ENCODE results near the gene PGGHG. TPM values are rescaled to one million over a fixed set of nuclear protein-coding genes. Genes with fewer than 3 reads are reported as not detected.
"Not testable (repeated sequence)": the region's sequence is repeated elsewhere in the genome, so short reads cannot be mapped to it uniquely, and the experiment has no call there.

Gene PGGHG
- polyA plus RNA-seq, 2 donors = 10.3 to 38.9 TPM

- peaks cover 0 to 6% of the 10 kb centered on the region in 2 donors for H3K4me1 ChIP-seq (ENCODE audit: control insufficient read depth in 2 of 2, insufficient read depth in 2 of 2, low read length in 1 of 2)
- no peaks in the 10 kb centered on the region for H3K9me3 ChIP-seq (ENCODE audit: control insufficient read depth in 2 of 2, insufficient read depth in 1 of 2, low read depth in 1 of 2, low read length in 1 of 2)
- no peak overlapping the region for H3K27ac ChIP-seq (ENCODE audit: low read depth in 2 of 2, low read length in 1 of 2)
- no peaks in the 10 kb centered on the region for H3K36me3 ChIP-seq (ENCODE audit: control insufficient read depth in 2 of 2, insufficient read depth in 2 of 2, low read length in 1 of 2)
- H3K27me3 ChIP-seq (ENCODE audit: control insufficient read depth in 1 of 2, insufficient read depth in 2 of 2, low read length in 2 of 2) = no peaks in the 10 kb centered on the region
- WGBS, 2 donors = 34 to 35% methylated on average over 19 of the region's 19 CpGs
- H3K4me3 ChIP-seq (ENCODE audit: low read depth in 1 of 2, low read length in 2 of 2) = no peak overlapping the region
Observed at GRCh38 chr11:304915-305843, 16.3 kb downstream of the PGGHG start.

- 90 to 92% methylated on average over 10 of the region's 10 CpGs for WGBS, 2 donors
- Histone ChIP-seq H3K4me1 (ENCODE audit: control insufficient read depth in 2 of 2, insufficient read depth in 2 of 2, low read length in 1 of 2) (peaks cover 0 to 6% of the 10 kb centered on the region in 2 donors), H3K36me3 (ENCODE audit: control insufficient read depth in 2 of 2, insufficient read depth in 2 of 2, low read length in 1 of 2) (no peaks in the 10 kb centered on the region)
Observed at GRCh38 chr11:305844-306211, 16.9 kb downstream of the PGGHG start.

GRCh38 chr11:306645-307371 is 17.9 kb downstream of the PGGHG start:
- 91 to 92% methylated on average over 17 of the region's 17 CpGs for WGBS, 2 donors
- H3K4me3 ChIP-seq (ENCODE audit: low read depth in 1 of 2, low read length in 2 of 2) = no peak overlapping the region
- peak overlapping the region in 1 of 2 donors; percentile 88 for H3K27ac ChIP-seq (ENCODE audit: low read depth in 2 of 2, low read length in 1 of 2)
- no peaks in the 10 kb centered on the region for H3K27me3 ChIP-seq (ENCODE audit: control insufficient read depth in 1 of 2, insufficient read depth in 2 of 2, low read length in 2 of 2)
- H3K9me3 ChIP-seq (ENCODE audit: control insufficient read depth in 2 of 2, insufficient read depth in 1 of 2, low read depth in 1 of 2, low read length in 1 of 2) = no peaks in the 10 kb centered on the region
- H3K36me3 ChIP-seq (ENCODE audit: control insufficient read depth in 2 of 2, insufficient read depth in 2 of 2, low read length in 1 of 2) = no peaks in the 10 kb centered on the region
- H3K4me1 ChIP-seq (ENCODE audit: control insufficient read depth in 2 of 2, insufficient read depth in 2 of 2, low read length in 1 of 2) = peaks cover 0 to 6% of the 10 kb centered on the region in 2 donors

More at GRCh38 chr11:305844-306211, 16.9 kb downstream of the PGGHG start:
- Histone ChIP-seq H3K9me3 (ENCODE audit: control insufficient read depth in 2 of 2, insufficient read depth in 1 of 2, low read depth in 1 of 2, low read length in 1 of 2) (no peaks in the 10 kb centered on the region), H3K27me3 (ENCODE audit: control insufficient read depth in 1 of 2, insufficient read depth in 2 of 2, low read length in 2 of 2) (no peaks in the 10 kb centered on the region), H3K4me3 (ENCODE audit: low read depth in 1 of 2, low read length in 2 of 2) (no peak overlapping the region), H3K27ac (ENCODE audit: low read depth in 2 of 2, low read length in 1 of 2) (no peak overlapping the region)

GRCh38 chr11:307766-308708 is 19.1 kb downstream of the PGGHG start, which contains the start of gene IFITM2:
Gene IFITM2 (plus strand): TSS chr11:307816. CDS start chr11:308193, 377 bp downstream.
- WGBS, 2 donors = 24 to 33% methylated on average over 24 to 28 of the region's 28 CpGs
- not testable (repeated sequence) for H3K36me3 ChIP-seq (ENCODE audit: control insufficient read depth in 2 of 2, insufficient read depth in 2 of 2, low read length in 1 of 2); H3K9me3 ChIP-seq (ENCODE audit: control insufficient read depth in 2 of 2, insufficient read depth in 1 of 2, low read depth in 1 of 2, low read length in 1 of 2); H3K27me3 ChIP-seq (ENCODE audit: control insufficient read depth in 1 of 2, insufficient read depth in 2 of 2, low read length in 2 of 2); H3K4me1 ChIP-seq (ENCODE audit: control insufficient read depth in 2 of 2, insufficient read depth in 2 of 2, low read length in 1 of 2)
- H3K27ac ChIP-seq (ENCODE audit: low read depth in 2 of 2, low read length in 1 of 2) = peak within 1 kb of the TSS; percentile 80 to 93
- peak within 1 kb of the TSS; percentile 39 to 48 for H3K4me3 ChIP-seq (ENCODE audit: low read depth in 1 of 2, low read length in 2 of 2)

- Histone ChIP-seq H3K4me3 (ENCODE audit: low read depth in 1 of 2, low read length in 2 of 2) (peak overlapping the region; percentile 25 to 32), H3K27ac (ENCODE audit: low read depth in 2 of 2, low read length in 1 of 2) (peak overlapping the region; percentile 79 to 93)
- H3K27me3 ChIP-seq (ENCODE audit: control insufficient read depth in 1 of 2, insufficient read depth in 2 of 2, low read length in 2 of 2); H3K9me3 ChIP-seq (ENCODE audit: control insufficient read depth in 2 of 2, insufficient read depth in 1 of 2, low read depth in 1 of 2, low read length in 1 of 2); H3K36me3 ChIP-seq (ENCODE audit: control insufficient read depth in 2 of 2, insufficient read depth in 2 of 2, low read length in 1 of 2); H3K4me1 ChIP-seq (ENCODE audit: control insufficient read depth in 2 of 2, insufficient read depth in 2 of 2, low read length in 1 of 2): not testable (repeated sequence)
- 35 to 38% methylated on average over 21 to 24 of the region's 24 CpGs for WGBS, 2 donors
Observed at GRCh38 chr11:308740-309665, 20.1 kb downstream of the PGGHG start.

- Histone ChIP-seq H3K27ac (ENCODE audit: low read depth in 2 of 2, low read length in 1 of 2) (peak overlapping the region; percentile 26 to 64), H3K4me3 (ENCODE audit: low read depth in 1 of 2, low read length in 2 of 2) (peak overlapping the region in 1 of 2 donors; percentile 32)
- not testable (repeated sequence) for H3K27me3 ChIP-seq (ENCODE audit: control insufficient read depth in 1 of 2, insufficient read depth in 2 of 2, low read length in 2 of 2); H3K36me3 ChIP-seq (ENCODE audit: control insufficient read depth in 2 of 2, insufficient read depth in 2 of 2, low read length in 1 of 2); H3K4me1 ChIP-seq (ENCODE audit: control insufficient read depth in 2 of 2, insufficient read depth in 2 of 2, low read length in 1 of 2); H3K9me3 ChIP-seq (ENCODE audit: control insufficient read depth in 2 of 2, insufficient read depth in 1 of 2, low read depth in 1 of 2, low read length in 1 of 2)
- WGBS, 2 donors = 4 to 11% methylated on average over 5 of the region's 18 CpGs
Observed at GRCh38 chr11:309979-310572, 21.1 kb downstream of the PGGHG start.

- not testable (repeated sequence) for H3K4me3 ChIP-seq (ENCODE audit: low read depth in 1 of 2, low read length in 2 of 2); H3K36me3 ChIP-seq (ENCODE audit: control insufficient read depth in 2 of 2, insufficient read depth in 2 of 2, low read length in 1 of 2); H3K9me3 ChIP-seq (ENCODE audit: control insufficient read depth in 2 of 2, insufficient read depth in 1 of 2, low read depth in 1 of 2, low read length in 1 of 2); H3K27ac ChIP-seq (ENCODE audit: low read depth in 2 of 2, low read length in 1 of 2); H3K27me3 ChIP-seq (ENCODE audit: control insufficient read depth in 1 of 2, insufficient read depth in 2 of 2, low read length in 2 of 2)
- peaks cover 0 to 11% of the 10 kb centered on the region in 2 donors for H3K4me1 ChIP-seq (ENCODE audit: control insufficient read depth in 2 of 2, insufficient read depth in 2 of 2, low read length in 1 of 2)
- 0 to 3% methylated on average over 7 to 10 of the region's 71 CpGs for WGBS, 2 donors
Observed at GRCh38 chr11:311013-311748, 22.3 kb downstream of the PGGHG start.

Measured in esophagus (tissue), 2 donors.